IMR-90 (cell line): ENCODE results near the gene CAPN2. TPM values are rescaled to one million over a fixed set of nuclear protein-coding genes. Genes with fewer than 3 reads are reported as not detected.

ENCODE experiments used
- ATAC-seq: fragments of 200-7000 bp; cut with Tn5 transposase; 2 replicates; pipeline ENCODE4 v1.9.1; 2020; ENCODE audit warnings: low read depth, mild to moderate bottlenecking, moderate library complexity
- BruUV-seq: library from RNA; stranded (reverse); fragments of 400-500 nt; replicated peaks from 2 replicates; lab custom pipeline; 2021; lab: Mats Ljungman, UMichigan
- CTCF ChIA-PET: fragments of 300-600 bp; formaldehyde crosslinking; extraction: SDS; loops from one replicate; lab custom pipeline; 2021; ENCODE audit warnings: antibody characterized with exemption; lab: Yijun Ruan, JAX
- POLR2A ChIA-PET: fragments of 300-600 bp; sonication (Branson Sonifier 250); formaldehyde crosslinking; loops from one replicate; lab custom pipeline; 2022; ENCODE audit warnings: antibody characterized with exemption; ENCODE audit not compliant: unreplicated experiment; lab: Charles Lee
- DNase-seq: peaks from one replicate; pipeline ENCODE4 v3.0.0; 2013
- H2AFZ ChIP-seq: replicated peaks from 2 replicates; pipeline ENCODE3; 2013; ENCODE audit warnings: low read length, mild to moderate bottlenecking; ENCODE audit not compliant: poor library complexity
- H2AK5ac ChIP-seq: 2 replicates; pipeline ENCODE4 v1.6.1; 2013; ENCODE audit warnings: low read depth, low read length, inconsistent platforms
- H2AK9ac ChIP-seq: replicated peaks from 2 replicates; pipeline ENCODE3; 2013; ENCODE audit warnings: mild to moderate bottlenecking, low read depth, low read length, moderate library complexity; ENCODE audit not compliant: poor library complexity
- H2BK120ac ChIP-seq: 2 replicates; pipeline ENCODE4 v1.6.1; 2013; ENCODE audit warnings: low read depth, low read length, inconsistent platforms
- H2BK15ac ChIP-seq: 3 replicates; pipeline ENCODE4 v1.6.1; 2013; ENCODE audit warnings: low read depth, low read length, inconsistent platforms
- H2BK20ac ChIP-seq: 2 replicates; pipeline ENCODE4 v1.6.1; 2013; ENCODE audit warnings: low read depth, mild to moderate bottlenecking, inconsistent platforms, low read length, moderate library complexity
- H2BK5ac ChIP-seq: 2 replicates; pipeline ENCODE4 v1.6.1; 2013; ENCODE audit warnings: mild to moderate bottlenecking, low read depth, low read length, inconsistent platforms; ENCODE audit not compliant: poor library complexity, severe bottlenecking
- H3K14ac ChIP-seq: replicated peaks from 2 replicates; pipeline ENCODE4 v1.6.1; 2013; ENCODE audit warnings: low read depth, low read length, inconsistent platforms
- H3K18ac ChIP-seq: 2 replicates; pipeline ENCODE4 v1.6.1; 2013; ENCODE audit warnings: low read depth, low read length, control low read depth
- H3K23ac ChIP-seq: 2 replicates; pipeline ENCODE4 v1.6.1; 2013; ENCODE audit warnings: low read depth, low read length, inconsistent platforms
- H3K27ac ChIP-seq: 2 replicates; pipeline ENCODE4 v1.5.1; 2013; ENCODE audit warnings: mild to moderate bottlenecking, control low read depth, low read length; ENCODE audit not compliant: insufficient read depth
- H3K27me3 ChIP-seq: 2 replicates; pipeline ENCODE4 v1.6.1; 2013; ENCODE audit warnings: low read length; ENCODE audit not compliant: control insufficient read depth, insufficient read depth
- H3K36me3 ChIP-seq: 2 replicates; pipeline ENCODE4 v1.6.1; 2013; ENCODE audit warnings: low read length, mixed read lengths; ENCODE audit not compliant: control insufficient read depth, insufficient read depth
- H3K4ac ChIP-seq: 2 replicates; pipeline ENCODE4 v1.6.1; 2013; ENCODE audit warnings: low read depth, low read length, inconsistent platforms
- H3K4me1 ChIP-seq: 2 replicates; pipeline ENCODE4 v1.6.1; 2013; ENCODE audit warnings: low read length, mixed read lengths; ENCODE audit not compliant: control insufficient read depth, insufficient read depth
- H3K4me2 ChIP-seq: 2 replicates; pipeline ENCODE4 v1.6.1; 2013; ENCODE audit warnings: low read depth, mild to moderate bottlenecking, control low read depth, low read length, moderate library complexity
- H3K4me3 ChIP-seq: 2 replicates; pipeline ENCODE4 v1.5.1; 2013; ENCODE audit warnings: low read depth, mild to moderate bottlenecking, control low read depth, low read length, moderate library complexity; ENCODE audit not compliant: insufficient read depth
- H3K56ac ChIP-seq: 2 replicates; pipeline ENCODE4 v1.6.1; 2013; ENCODE audit warnings: low read length, inconsistent platforms; ENCODE audit not compliant: insufficient read depth; ENCODE audit errors: extremely low read depth
- H3K79me1 ChIP-seq, 2 experiments: 2 replicates each; pipeline ENCODE4 v1.6.1; 2013; ENCODE audit warnings: low read length in 2 of 2, inconsistent platforms in 1 of 2, low read depth in 1 of 2
- H3K9ac ChIP-seq: 2 replicates; pipeline ENCODE4 v1.6.1; 2013; ENCODE audit warnings: low read depth, low read length, control low read depth
- H3K9me1 ChIP-seq: 2 replicates; pipeline ENCODE4 v1.6.1; 2013; ENCODE audit warnings: low read length, inconsistent platforms; ENCODE audit not compliant: insufficient read depth
- H3K9me3 ChIP-seq: 2 replicates; pipeline ENCODE4 v1.6.1; 2013; ENCODE audit warnings: low read length; ENCODE audit not compliant: control insufficient read depth, insufficient read depth
- H4K20me1 ChIP-seq: 2 replicates; pipeline ENCODE4 v1.6.1; 2013; ENCODE audit warnings: low read length, inconsistent platforms; ENCODE audit not compliant: insufficient read depth
- H4K5ac ChIP-seq: 2 replicates; pipeline ENCODE4 v1.6.1; 2013; ENCODE audit warnings: mild to moderate bottlenecking, low read depth, low read length, control low read depth
- H4K8ac ChIP-seq, 2 experiments: 2 replicates each; pipeline ENCODE4 v1.6.1; 2013; ENCODE audit warnings: low read depth in 2 of 2, low read length in 2 of 2, control low read depth in 1 of 2, inconsistent platforms in 1 of 2
- H4K91ac ChIP-seq: 2 replicates; pipeline ENCODE4 v1.6.1; 2013; ENCODE audit warnings: low read depth, low read length, inconsistent platforms; ENCODE audit not compliant: insufficient read depth
- BHLHE40 ChIP-seq: fragments of 150-350 bp; IDR thresholded peaks from 2 replicates; pipeline ENCODE4 v1.6.1; 2016; ENCODE audit warnings: mild to moderate bottlenecking, low read depth, low read length
- CEBPB ChIP-seq: IDR thresholded peaks from 2 replicates; pipeline ENCODE4 v1.6.1; 2012; ENCODE audit warnings: low read depth, low read length, improper control_type of control experiment
- CHD1 ChIP-seq: IDR thresholded peaks from 2 replicates; pipeline ENCODE4 v1.6.1; 2012; ENCODE audit warnings: low read depth, low read length, improper control_type of control experiment
- FOS ChIP-seq: fragments of 150-350 bp; IDR thresholded peaks from 2 replicates; pipeline ENCODE4 v1.6.1; 2016; ENCODE audit warnings: low read depth, low read length
- MAFK ChIP-seq: IDR thresholded peaks from 2 replicates; pipeline ENCODE4 v1.6.1; 2012; ENCODE audit warnings: low read depth, low read length, improper control_type of control experiment
- MAZ ChIP-seq: IDR thresholded peaks from 2 replicates; pipeline ENCODE4 v1.6.1; 2012; ENCODE audit warnings: low read depth, mild to moderate bottlenecking, low read length, improper control_type of control experiment, moderate library complexity, borderline replicate concordance
- MXI1 ChIP-seq: IDR thresholded peaks from 2 replicates; pipeline ENCODE4 v1.6.1; 2012; ENCODE audit warnings: low read depth, mild to moderate bottlenecking, low read length, moderate library complexity, borderline replicate concordance
- NFE2L2 ChIP-seq: fragments of 150-350 bp; IDR thresholded peaks from 2 replicates; pipeline ENCODE4 v1.6.1; 2016; ENCODE audit warnings: low read depth, mild to moderate bottlenecking, low read length
- POLR2A ChIP-seq: IDR thresholded peaks from 2 replicates; pipeline ENCODE4 v1.6.1; 2012; ENCODE audit warnings: mild to moderate bottlenecking, low read depth, low read length
- RAD21 ChIP-seq: IDR thresholded peaks from 2 replicates; pipeline ENCODE4 v1.6.1; 2012; ENCODE audit warnings: low read length, improper control_type of control experiment
- RCOR1 ChIP-seq: IDR thresholded peaks from 2 replicates; pipeline ENCODE4 v1.6.1; 2012; ENCODE audit warnings: mild to moderate bottlenecking, low read length, improper control_type of control experiment; ENCODE audit not compliant: insufficient replicate concordance
- RFX5 ChIP-seq: IDR thresholded peaks from 2 replicates; pipeline ENCODE4 v1.8.0; 2012; ENCODE audit warnings: low read depth, mild to moderate bottlenecking, low read length, moderate library complexity
- SMC3 ChIP-seq: fragments of 150-350 bp; IDR thresholded peaks from 2 replicates; pipeline ENCODE4 v1.6.1; 2016; ENCODE audit warnings: low read depth, mild to moderate bottlenecking, antibody characterized with exemption, low read length, moderate library complexity
- USF2 ChIP-seq: fragments of 150-350 bp; IDR thresholded peaks from 2 replicates; pipeline ENCODE4 v1.6.1; 2017; ENCODE audit warnings: mild to moderate bottlenecking, antibody characterized with exemption, low read length, low read depth
- WGBS, 2 experiments: methylation state at CpG; one replicate each; pipeline versions ENCODE4 v1.1.5 to v1.1.7; 2013; ENCODE audit warnings: missing lambda C conversion rate in 2 of 2; ENCODE audit not compliant: insufficient read length in 1 of 2; ENCODE audit errors: extremely low coverage in 2 of 2; 5-methylcytosine and 5-hydroxymethylcytosine counted together
- dilution Hi-C: fragments of 300-500 bp; cut with HindIII; formaldehyde crosslinking; loops from one replicate; pipeline ENCODE4 v1.14.3; 2018; ENCODE audit warnings: low sequenced_read_pairs; ENCODE audit not compliant: unreplicated experiment
- in situ Hi-C: fragments of 300-500 bp; cut with MboI; formaldehyde crosslinking; loops from 3 replicates; pipeline ENCODE4 v1.14.3; 2019; ENCODE audit warnings: low sequenced_read_pairs, inconsistent platforms, mixed read lengths
- intact Hi-C: fragments of 100-400 bp; cut with micrococcal nuclease; formaldehyde crosslinking; loops from 2 replicates; pipeline ENCODE4 v1.10.0; 2022
- polyA plus RNA-seq, 3 experiments: library from polyadenylated mRNA; depleted of rRNA; stranded (reverse); fragments of >200 nt; gene quantifications; 2 replicates each; pipeline ENCODE4 v1.2.3, GENCODE V29; 2012; ENCODE audit warnings: low replicate concordance in 1 of 3
- total RNA-seq: library from RNA; depleted of rRNA; stranded (reverse); fragments of >200 nt; gene quantifications from 2 replicates; pipeline ENCODE4 v1.2.3, GENCODE V29; 2012
- TF ChIP-seq, protein P1 (sequence below): conservative IDR thresholded peaks from 2 replicates; pipeline ENCODE4 v1.5.1; 2012; ENCODE audit warnings: mild to moderate bottlenecking, low read depth, low read length, improper control_type of control experiment
- TF ChIP-seq, protein P2 (sequence below): fragments of 150-350 bp; IDR thresholded peaks from 2 replicates; pipeline ENCODE4 v1.6.1; 2016; ENCODE audit warnings: low read depth, mild to moderate bottlenecking, low read length, moderate library complexity, borderline replicate concordance

Gene CAPN2
- total and polyA plus RNA-seq, 2 of the 4 experiments (the other 2 are of a cell fraction): 339 to 430 TPM

DNA sequence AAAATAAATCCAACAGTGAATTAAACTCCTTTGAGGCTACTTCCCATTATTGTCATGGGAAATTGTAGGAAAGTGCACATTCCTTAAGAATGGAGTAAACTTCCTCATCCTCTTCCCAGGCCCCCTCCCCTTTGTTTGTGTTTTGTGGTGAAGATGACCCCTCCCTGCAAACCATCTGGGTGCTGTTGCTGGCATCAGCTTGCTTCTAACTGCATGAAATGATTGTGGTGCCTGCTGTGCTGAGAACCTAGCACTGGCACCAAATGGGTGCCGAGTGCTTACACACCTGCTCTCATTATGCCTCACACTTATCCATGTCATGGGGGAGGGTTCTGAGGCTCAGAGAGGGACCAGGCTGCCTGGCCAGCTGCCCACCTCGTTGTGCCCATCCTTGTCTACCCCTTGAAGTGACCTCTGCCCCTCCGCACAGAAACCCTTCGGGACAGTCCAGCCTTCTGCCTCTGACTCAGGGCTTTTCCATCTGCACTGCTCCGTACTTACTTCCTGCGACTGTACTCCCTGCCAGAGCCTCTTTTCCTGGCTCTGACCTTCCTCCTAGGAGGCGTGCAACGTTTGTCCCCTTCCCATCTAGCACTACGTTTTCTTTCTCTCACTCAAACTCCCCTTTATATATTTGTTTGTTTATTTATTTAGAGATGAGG is 30.6 kb downstream of the CAPN2 start:
- Histone ChIP-seq H3K4me1 (peaks cover 19% of the 10 kb centered on the region), H3K9me3 (no peaks in the 10 kb centered on the region), H3K79me1 (peaks cover 51 to 87% of the 10 kb centered on the region in 2 experiments), H3K4me3 (no peak overlapping the region), H4K20me1 (peaks cover 71% of the 10 kb centered on the region), H3K9ac (no peak overlapping the region), H2BK120ac (no peak overlapping the region), H2AFZ (no peak overlapping the region), H3K27ac (no peak overlapping the region), H3K18ac (no peak overlapping the region), H2AK9ac (no peak overlapping the region), H2AK5ac (no peak overlapping the region), H3K56ac (no peak overlapping the region), H3K27me3 (no peaks in the 10 kb centered on the region), H4K5ac (no peak overlapping the region), H3K36me3 (peaks cover 60% of the 10 kb centered on the region), H3K4me2 (no peak overlapping the region), H3K9me1 (peaks cover 40% of the 10 kb centered on the region), H3K4ac (no peak overlapping the region), H2BK20ac (no peak overlapping the region), H2BK15ac (no peak overlapping the region), H3K14ac (no peak overlapping the region), H4K8ac (no peak overlapping the region), H2BK5ac (peak overlapping the region; percentile 20), H4K91ac (no peak overlapping the region), H3K23ac (no peak overlapping the region)
- ATAC-seq (no peak), DNase-seq (no peak)
- dilution Hi-C loops (no loop called here), intact Hi-C loops (no loop called here), in situ Hi-C loops (no loop called here)
- POLR2A ChIA-PET: no interaction called here
- TF ChIP-seq USF2 (no peak), FOS (no peak), CHD1 (no peak), SMC3 (no peak), RFX5 (no peak), NFE2L2 (no peak), BHLHE40 (no peak), MAFK (no peak), RCOR1 (no peak), POLR2A (no peak), MAZ (no peak), MXI1 (no peak), CEBPB (no peak), RAD21 (no peak)
- TF ChIP-seq, protein P1, sequence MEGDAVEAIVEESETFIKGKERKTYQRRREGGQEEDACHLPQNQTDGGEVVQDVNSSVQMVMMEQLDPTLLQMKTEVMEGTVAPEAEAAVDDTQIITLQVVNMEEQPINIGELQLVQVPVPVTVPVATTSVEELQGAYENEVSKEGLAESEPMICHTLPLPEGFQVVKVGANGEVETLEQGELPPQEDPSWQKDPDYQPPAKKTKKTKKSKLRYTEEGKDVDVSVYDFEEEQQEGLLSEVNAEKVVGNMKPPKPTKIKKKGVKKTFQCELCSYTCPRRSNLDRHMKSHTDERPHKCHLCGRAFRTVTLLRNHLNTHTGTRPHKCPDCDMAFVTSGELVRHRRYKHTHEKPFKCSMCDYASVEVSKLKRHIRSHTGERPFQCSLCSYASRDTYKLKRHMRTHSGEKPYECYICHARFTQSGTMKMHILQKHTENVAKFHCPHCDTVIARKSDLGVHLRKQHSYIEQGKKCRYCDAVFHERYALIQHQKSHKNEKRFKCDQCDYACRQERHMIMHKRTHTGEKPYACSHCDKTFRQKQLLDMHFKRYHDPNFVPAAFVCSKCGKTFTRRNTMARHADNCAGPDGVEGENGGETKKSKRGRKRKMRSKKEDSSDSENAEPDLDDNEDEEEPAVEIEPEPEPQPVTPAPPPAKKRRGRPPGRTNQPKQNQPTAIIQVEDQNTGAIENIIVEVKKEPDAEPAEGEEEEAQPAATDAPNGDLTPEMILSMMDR: no peak
- TF ChIP-seq, protein P2, sequence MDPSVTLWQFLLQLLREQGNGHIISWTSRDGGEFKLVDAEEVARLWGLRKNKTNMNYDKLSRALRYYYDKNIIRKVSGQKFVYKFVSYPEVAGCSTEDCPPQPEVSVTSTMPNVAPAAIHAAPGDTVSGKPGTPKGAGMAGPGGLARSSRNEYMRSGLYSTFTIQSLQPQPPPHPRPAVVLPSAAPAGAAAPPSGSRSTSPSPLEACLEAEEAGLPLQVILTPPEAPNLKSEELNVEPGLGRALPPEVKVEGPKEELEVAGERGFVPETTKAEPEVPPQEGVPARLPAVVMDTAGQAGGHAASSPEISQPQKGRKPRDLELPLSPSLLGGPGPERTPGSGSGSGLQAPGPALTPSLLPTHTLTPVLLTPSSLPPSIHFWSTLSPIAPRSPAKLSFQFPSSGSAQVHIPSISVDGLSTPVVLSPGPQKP: no peak
- no TSS peak for BruUV-seq
- 80% methylated on average over 2 of the region's 9 CpGs; no CpG with 5 or more reads in 1 of the 2 experiments for WGBS, 2 experiments
- CTCF ChIA-PET: interaction anchor here (1.3 kb wide), 1 partner anchor 10 kb away, joined by 5 read pairs; no protein-coding TSS in a partner anchor
